Calu3 (cell line): ENCODE results near the gene ABCC5. TPM values are rescaled to one million over a fixed set of nuclear protein-coding genes. Genes with fewer than 3 reads are reported as not detected.
"Not testable (repeated sequence)": the region's sequence is repeated elsewhere in the genome, so short reads cannot be mapped to it uniquely, and the experiment has no call there.

Source experiments
- BruUV-seq: library from RNA; stranded (reverse); fragments of 400-500 nt; replicated peaks from 2 replicates; lab custom pipeline; 2021; lab: Mats Ljungman, UMichigan
- CTCF ChIA-PET: fragments of 300-600 bp; sonication (Branson Sonifier 250); formaldehyde crosslinking; loops from one replicate; lab custom pipeline; 2022; ENCODE audit warnings: antibody characterized with exemption; lab: Charles Lee
- DNase-seq: peaks from one replicate; pipeline ENCODE4 v3.0.0; 2022
- H3K27ac Mint-ChIP-seq: one replicate; pipeline ENCODE4 v1.8.0; 2022; ENCODE audit warnings: mixed read lengths; ENCODE audit not compliant: unreplicated experiment
- H3K27me3 Mint-ChIP-seq: one replicate; pipeline ENCODE4 v1.8.0; 2022; ENCODE audit warnings: mixed read lengths; ENCODE audit not compliant: unreplicated experiment
- H3K36me3 Mint-ChIP-seq: one replicate; pipeline ENCODE4 v1.8.0; 2022; ENCODE audit warnings: mild to moderate bottlenecking, moderate library complexity, mixed read lengths; ENCODE audit not compliant: insufficient read depth, unreplicated experiment
- H3K4me1 Mint-ChIP-seq: one replicate; pipeline ENCODE4 v1.8.0; 2022; ENCODE audit warnings: mild to moderate bottlenecking, low read depth, mixed read lengths; ENCODE audit not compliant: unreplicated experiment
- H3K4me3 Mint-ChIP-seq: one replicate; pipeline ENCODE4 v1.8.0; 2022; ENCODE audit warnings: mild to moderate bottlenecking, low read depth, moderate library complexity, mixed read lengths; ENCODE audit not compliant: unreplicated experiment
- H3K9me3 Mint-ChIP-seq: one replicate; pipeline ENCODE4 v1.8.0; 2022; ENCODE audit warnings: low read depth, mixed read lengths; ENCODE audit not compliant: unreplicated experiment
- intact Hi-C: fragments of 100-400 bp; cut with micrococcal nuclease; formaldehyde crosslinking; loops from one replicate; pipeline ENCODE4 v1.10.0; 2022; ENCODE audit not compliant: unreplicated experiment
- total RNA-seq: library from RNA; stranded (reverse); gene quantifications from 2 replicates; pipeline ENCODE4 v1.2.3, GENCODE V29; 2022
- TF ChIP-seq, protein P1 (sequence below): fragments of 200-600 bp; IDR thresholded peaks from one replicate; pipeline ENCODE4 v1.8.0; 2022; ENCODE audit warnings: antibody characterized with exemption; ENCODE audit not compliant: unreplicated experiment

ABCC5 gene
- total RNA-seq, 1 experiment from 2014 or later = 39.1 TPM

DNA sequence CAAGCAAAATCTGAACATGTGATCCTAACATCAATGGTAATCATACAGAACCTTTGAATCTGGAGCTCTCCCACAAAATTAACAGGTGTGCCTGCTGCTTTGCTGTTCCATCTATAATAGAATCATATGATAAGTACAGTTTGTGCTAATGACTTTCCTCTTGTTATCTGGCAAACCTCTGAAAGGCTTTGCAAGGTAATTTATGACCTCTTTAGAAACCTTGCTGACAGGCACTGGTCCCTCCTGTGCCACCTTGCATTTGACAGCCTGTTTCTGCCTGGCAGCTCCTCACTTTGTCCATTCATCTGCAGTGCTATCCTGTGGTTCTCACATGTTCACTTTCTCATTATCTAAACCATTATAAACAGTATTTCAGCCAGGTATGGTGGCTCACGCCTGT, 24.9 kb upstream of the ABCC5 start:
- CTCF ChIA-PET = interaction anchor here (0.6 kb wide), 1 partner anchor 52 kb away, joined by 4 read pairs; no protein-coding TSS in a partner anchor
- BruUV-seq = no TSS peak

DNA sequence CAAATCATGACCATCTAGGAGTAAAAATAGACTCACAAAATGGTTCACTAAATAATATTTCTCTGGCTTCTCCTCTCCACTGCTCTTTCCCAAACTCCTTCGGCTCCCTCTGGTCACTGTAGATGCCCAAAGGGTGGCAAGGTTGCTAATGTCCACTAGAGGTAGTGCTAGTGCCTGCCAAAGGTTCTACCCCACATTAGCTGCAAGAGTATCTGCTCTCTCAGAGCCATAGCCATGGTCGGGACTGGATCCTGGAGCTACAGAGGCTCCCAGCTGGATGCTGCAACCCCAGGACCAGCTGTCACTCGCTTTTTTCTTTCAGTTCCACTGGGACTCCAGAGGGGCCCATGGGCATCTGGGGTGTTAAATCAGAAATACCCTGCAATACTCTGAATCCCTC, 22.3 kb upstream of the ABCC5 start:
- BruUV-seq = no TSS peak
- Mint-ChIP-seq H3K4me3 (no peak overlapping the region), H3K36me3 (no peaks in the 10 kb centered on the region), H3K27me3 (peaks cover 44% of the 10 kb centered on the region), H3K27ac (no peak overlapping the region), H3K9me3 (no peaks in the 10 kb centered on the region), H3K4me1 (no peaks in the 10 kb centered on the region)
- intact Hi-C loops = loop anchor here (5.0 kb wide), 3 partner anchors 97 to 247 kb away; partner anchors contain the start of gene EIF2B5
- CTCF ChIA-PET = interaction anchor here (0.5 to 1.3 kb wide), 5 partner anchors 95 to 249 kb away, joined by 3 to 8 read pairs (median 4); partner anchors contain the start of gene EIF2B5
- peak; percentile 65 for DNase-seq
- TF ChIP-seq, protein P1, sequence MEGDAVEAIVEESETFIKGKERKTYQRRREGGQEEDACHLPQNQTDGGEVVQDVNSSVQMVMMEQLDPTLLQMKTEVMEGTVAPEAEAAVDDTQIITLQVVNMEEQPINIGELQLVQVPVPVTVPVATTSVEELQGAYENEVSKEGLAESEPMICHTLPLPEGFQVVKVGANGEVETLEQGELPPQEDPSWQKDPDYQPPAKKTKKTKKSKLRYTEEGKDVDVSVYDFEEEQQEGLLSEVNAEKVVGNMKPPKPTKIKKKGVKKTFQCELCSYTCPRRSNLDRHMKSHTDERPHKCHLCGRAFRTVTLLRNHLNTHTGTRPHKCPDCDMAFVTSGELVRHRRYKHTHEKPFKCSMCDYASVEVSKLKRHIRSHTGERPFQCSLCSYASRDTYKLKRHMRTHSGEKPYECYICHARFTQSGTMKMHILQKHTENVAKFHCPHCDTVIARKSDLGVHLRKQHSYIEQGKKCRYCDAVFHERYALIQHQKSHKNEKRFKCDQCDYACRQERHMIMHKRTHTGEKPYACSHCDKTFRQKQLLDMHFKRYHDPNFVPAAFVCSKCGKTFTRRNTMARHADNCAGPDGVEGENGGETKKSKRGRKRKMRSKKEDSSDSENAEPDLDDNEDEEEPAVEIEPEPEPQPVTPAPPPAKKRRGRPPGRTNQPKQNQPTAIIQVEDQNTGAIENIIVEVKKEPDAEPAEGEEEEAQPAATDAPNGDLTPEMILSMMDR = peak; percentile 76

More for the DNA sequence above, 24.9 kb upstream of the ABCC5 start:
- no peak overlapping the region for H3K27ac Mint-ChIP-seq
- H3K9me3 Mint-ChIP-seq = no peaks in the 10 kb centered on the region
- intact Hi-C loops = loop anchor here (5.0 kb wide), 3 partner anchors 95 to 245 kb away; partner anchors contain the start of gene EIF2B5
- no peaks in the 10 kb centered on the region for H3K36me3 Mint-ChIP-seq
- peaks cover 38% of the 10 kb centered on the region for H3K27me3 Mint-ChIP-seq
- no peak overlapping the region for H3K4me3 Mint-ChIP-seq
- DNase-seq = no peak
- no peaks in the 10 kb centered on the region for H3K4me1 Mint-ChIP-seq
- TF ChIP-seq, protein P1 = no peak

DNA sequence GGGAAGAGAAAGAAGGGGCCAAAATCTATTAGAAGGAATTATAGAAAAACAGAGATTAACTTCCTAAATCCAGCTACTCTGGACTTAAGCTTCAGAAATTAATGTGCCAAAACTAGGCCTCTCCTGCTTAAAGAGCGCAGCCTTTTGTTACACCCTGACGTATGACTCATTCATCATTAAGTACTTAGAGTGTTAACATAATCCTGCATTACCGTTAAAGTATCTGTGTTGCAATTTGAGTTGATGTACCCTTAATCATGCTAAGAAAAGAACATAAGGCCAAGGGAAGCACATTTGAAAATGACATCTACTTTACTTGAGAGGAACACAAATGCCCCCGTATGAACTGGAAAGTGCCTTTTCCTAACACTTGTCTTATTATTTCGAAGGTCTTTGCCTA, 21.7 kb upstream of the ABCC5 start:
- TF ChIP-seq, protein P1 = no peak
- intact Hi-C loops = loop anchor here (2.0 kb wide), 1 partner anchor 77 kb away; no protein-coding TSS in a partner anchor
- CTCF ChIA-PET = interaction anchor here (0.5 to 1.3 kb wide), 5 partner anchors 96 to 250 kb away, joined by 3 to 8 read pairs (median 4); partner anchors contain the start of gene EIF2B5
- H3K9me3 Mint-ChIP-seq = no peaks in the 10 kb centered on the region
- H3K4me3 Mint-ChIP-seq = no peak overlapping the region
- H3K36me3 Mint-ChIP-seq = no peaks in the 10 kb centered on the region
- no TSS peak for BruUV-seq
- H3K27ac Mint-ChIP-seq = no peak overlapping the region
- H3K4me1 Mint-ChIP-seq = no peaks in the 10 kb centered on the region
- no peak for DNase-seq
- H3K27me3 Mint-ChIP-seq = peaks cover 50% of the 10 kb centered on the region

DNA sequence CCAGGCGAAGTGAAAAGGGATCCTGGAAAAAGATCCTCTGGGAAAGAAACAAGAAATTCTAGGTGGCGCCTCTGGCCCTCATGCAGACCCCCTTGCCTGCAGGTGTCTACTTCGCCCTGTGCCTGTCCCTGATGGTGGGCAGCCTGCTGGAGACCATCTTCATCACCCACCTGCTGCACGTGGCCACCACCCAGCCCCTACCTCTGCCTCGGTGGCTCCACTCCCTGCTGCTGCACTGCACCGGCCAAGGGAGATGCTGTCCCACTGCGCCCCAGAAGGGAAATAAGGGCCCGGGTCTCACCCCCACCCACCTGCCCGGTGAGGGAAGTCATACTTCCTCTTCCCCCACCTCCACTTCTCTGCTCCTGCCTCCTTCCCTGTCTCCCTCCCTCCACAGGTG, 20.6 kb upstream of the ABCC5 start:
- H3K27me3 Mint-ChIP-seq = peaks cover 61% of the 10 kb centered on the region
- H3K36me3 Mint-ChIP-seq, CTCF ChIA-PET, H3K4me3 Mint-ChIP-seq, DNase-seq, H3K27ac Mint-ChIP-seq, H3K4me1 Mint-ChIP-seq, BruUV-seq, H3K9me3 Mint-ChIP-seq: not testable (repeated sequence)
- intact Hi-C loops = loop anchor here (2.0 kb wide), 1 partner anchor 78 kb away; no protein-coding TSS in a partner anchor

DNA sequence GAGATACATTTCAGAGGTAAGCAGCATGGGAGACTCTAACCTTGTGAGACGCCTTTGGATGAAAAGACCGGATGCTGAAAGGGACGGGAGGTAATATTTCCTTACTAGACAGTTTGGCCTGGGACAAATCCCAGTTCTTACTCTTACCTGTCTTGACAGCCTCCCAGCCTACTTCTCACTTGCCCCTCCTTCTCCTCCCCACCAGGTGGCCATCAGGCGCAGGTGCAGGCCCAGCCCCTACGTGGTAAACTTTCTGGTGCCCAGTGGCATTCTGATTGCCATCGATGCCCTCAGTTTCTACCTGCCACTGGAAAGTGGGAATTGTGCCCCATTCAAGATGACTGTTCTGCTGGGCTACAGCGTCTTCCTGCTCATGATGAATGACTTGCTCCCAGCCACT, 20.1 kb upstream of the ABCC5 start:
- Mint-ChIP-seq H3K4me1 (no peaks in the 10 kb centered on the region), H3K27me3 (peaks cover 66% of the 10 kb centered on the region), H3K27ac (no peak overlapping the region), H3K36me3 (no peaks in the 10 kb centered on the region), H3K9me3 (no peaks in the 10 kb centered on the region), H3K4me3 (no peak overlapping the region)
- TF ChIP-seq, protein P1 = peak; percentile 60
- CTCF ChIA-PET = no interaction called here
- BruUV-seq = no TSS peak
- intact Hi-C loops = loop anchor here (2.0 kb wide), 1 partner anchor 79 kb away; no protein-coding TSS in a partner anchor
- DNase-seq = peak; percentile 38
